ENCODE measurements around the gene ACSS2.
A peak's percentile ranks its signal among the peaks of the same experiment; 100 is the strongest.

ACSS2 gene

DNA sequence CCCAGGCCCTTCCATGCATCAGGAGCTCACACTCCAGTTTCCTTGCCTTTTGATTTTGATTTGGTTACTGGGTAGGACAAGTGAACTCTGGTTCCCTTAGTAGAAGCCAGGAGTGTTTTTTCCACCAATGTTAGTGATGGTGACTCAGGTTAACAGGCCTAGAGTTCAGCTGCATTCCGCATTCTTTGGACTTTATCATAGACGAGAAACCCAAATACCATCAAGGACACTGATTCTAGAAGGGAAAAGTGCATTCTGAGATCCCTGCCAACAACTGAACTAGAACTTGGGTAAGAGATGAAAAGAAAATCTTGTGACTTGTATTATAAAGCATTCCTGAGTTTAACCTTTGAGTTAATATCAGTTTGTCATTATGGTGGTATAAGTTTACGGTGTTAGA lies 70.2 kb downstream of the ACSS2 start:
- DNase-seq (ENCODE audit: low read depth in 2 of 2) = no peak

- no peak for DNase-seq (ENCODE audit: low read depth in 2 of 2)
Observed at GRCh38 chr20:34947336-34947735, 70.9 kb downstream of the ACSS2 start.

- DNase-seq (ENCODE audit: low read depth in 2 of 2) = no peak
Observed at GRCh38 chr20:34948030-34948429, 71.6 kb downstream of the ACSS2 start.

- no peak for DNase-seq (ENCODE audit: low read depth in 2 of 2)
Observed at GRCh38 chr20:34949120-34949519, 72.7 kb downstream of the ACSS2 start.

DNA sequence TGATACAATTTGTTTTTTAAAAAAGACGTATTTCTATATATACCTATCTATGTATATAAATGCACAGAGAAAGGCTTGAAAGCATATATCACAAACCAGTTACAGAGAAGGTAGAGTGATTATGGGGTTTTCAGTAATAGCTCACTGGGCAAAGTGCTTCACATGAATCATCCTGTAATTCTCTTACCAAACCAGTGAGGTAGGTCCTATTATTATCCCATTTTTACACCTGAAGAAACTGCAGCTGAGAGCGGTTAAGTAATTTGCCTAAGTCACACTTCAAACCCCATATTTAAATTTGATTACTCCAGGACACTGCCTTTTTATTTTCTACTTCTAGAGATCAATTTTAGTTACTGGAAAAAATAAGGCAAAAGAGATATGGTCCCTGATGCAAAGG lies 74.8 kb downstream of the ACSS2 start:
- no peak for DNase-seq (ENCODE audit: low read depth in 2 of 2)

DNA sequence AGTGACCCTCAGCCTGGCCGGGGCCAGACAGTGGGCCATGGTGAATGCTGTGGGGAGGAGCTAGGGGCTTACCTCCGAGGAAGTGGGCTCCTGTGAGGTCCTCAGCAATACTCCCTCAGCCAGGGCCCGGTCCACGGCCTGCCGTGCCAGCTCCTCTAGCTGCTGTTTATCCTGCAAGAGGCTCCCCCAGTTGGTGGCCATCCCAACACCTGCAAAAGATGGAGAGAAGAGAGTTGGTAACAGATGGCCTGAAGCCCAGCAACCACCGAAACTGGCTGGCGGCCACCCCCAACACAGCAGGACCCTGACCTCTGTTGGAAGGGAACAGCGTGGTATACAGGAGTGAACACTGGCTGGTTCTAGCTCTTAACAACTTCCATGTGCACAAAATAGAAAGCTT lies 75.2 kb downstream of the ACSS2 start:
- DNase-seq (ENCODE audit: low read depth in 2 of 2) = no peak

DNA sequence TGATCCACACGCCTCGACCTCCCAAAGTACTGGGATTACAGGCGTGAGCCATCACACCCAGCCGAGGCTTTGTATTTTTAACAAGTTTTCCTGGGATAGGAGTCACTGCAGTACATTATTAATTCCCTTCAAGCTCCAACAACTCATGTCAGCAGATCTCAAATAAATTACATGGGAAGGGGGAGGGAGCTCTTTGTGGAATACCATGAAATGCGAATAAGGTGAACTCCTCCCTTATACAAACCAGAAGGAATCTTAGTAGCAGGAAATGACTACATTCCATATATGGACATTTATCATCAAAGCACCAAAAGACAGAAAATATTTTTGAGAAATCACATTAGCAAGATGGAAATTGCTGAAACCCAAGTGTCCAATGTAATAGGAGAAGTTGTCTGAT lies 76.3 kb downstream of the ACSS2 start:
- no peak for DNase-seq (ENCODE audit: low read depth in 2 of 2)

DNA sequence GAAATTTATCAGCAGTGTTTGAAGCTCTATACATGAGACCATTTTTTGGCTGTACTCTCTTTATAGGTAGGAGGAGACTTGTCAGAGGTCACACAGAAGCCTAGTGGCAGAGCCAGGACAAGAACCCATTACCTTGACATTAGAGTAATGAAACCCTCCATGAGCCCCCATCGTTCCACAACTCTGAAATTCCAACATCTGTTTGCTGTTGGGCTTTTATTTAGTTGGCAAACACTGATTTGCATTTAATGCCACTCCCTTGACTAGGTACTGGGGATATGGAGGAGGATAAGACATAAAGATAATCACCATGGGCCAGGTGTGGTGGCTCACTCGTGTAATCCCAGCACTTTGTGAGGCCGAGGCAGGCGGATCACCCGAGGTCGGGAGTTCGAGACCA lies 77.5 kb downstream of the ACSS2 start:
- DNase-seq (ENCODE audit: low read depth in 2 of 2) = no peak

DNA sequence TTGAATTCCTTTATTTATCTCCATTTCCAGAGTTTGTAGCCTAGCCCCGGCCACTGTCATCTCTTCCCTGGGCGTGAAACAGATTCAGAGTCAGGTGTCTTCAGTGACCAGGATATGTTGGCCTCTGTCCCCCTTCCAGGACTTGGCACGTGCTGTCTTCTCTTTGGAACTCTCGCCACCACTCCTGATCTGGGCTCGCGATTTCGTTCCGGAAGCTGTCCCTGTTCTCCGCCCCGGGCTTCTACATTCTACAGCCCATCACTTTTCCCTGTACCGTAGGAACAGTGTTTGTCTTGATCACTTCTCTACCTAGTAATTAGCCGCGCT lies 78.5 kb downstream of the ACSS2 start:
- DNase-seq (ENCODE audit: low read depth in 2 of 2) = no peak

DNA sequence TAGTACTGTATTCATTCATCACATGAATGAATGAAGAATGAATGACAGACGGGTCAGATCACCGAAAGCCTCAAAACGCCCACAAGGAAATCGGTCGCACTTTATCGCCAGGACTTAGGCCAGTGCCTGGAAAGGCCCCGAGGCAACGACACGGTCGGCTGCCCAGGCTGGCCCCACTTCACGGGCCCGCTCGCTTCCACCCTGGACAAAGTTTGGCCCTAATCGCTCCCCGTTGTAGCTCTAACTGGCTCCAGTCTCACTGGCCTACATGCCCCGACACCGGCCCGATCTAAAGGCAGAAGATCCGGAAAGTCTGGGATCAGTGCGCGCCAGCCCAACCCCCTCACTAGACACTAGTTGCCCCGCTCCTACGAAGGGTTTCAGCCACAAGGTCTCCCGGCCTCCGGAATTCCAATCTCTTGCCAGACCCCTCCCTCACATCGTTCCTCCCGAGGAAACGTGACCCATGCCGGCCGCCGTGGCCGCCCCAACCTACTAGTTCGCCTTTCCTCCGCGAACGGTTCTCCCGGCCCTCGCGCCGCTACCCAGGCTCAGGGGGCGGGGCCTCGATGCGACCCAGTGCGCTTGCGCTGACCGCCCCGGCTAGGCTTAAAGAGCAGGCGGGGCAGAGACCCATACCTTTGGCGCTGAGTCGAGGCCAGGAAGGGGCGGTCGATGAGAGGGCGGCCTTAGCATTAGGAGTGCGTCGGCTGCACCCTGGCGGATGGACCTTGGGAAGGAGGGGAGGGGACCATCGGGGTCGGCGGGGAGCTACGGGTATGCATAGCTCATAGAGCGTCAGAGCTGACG lies 79.0 kb downstream of the ACSS2 start, which contains the start of the genes GSS and MYH7B:
Gene GSS (minus strand): TSS at position 576 of the 810 bp plus-strand sequence. CDS start 3,954 bp downstream, outside the sequence.
Gene MYH7B (plus strand): TSS at position 638 of the 810 bp plus-strand sequence. CDS start 22,138 bp downstream, outside the sequence.
- DNase-seq (ENCODE audit: low read depth in 2 of 2) = peak; percentile 94 to 98

DNA sequence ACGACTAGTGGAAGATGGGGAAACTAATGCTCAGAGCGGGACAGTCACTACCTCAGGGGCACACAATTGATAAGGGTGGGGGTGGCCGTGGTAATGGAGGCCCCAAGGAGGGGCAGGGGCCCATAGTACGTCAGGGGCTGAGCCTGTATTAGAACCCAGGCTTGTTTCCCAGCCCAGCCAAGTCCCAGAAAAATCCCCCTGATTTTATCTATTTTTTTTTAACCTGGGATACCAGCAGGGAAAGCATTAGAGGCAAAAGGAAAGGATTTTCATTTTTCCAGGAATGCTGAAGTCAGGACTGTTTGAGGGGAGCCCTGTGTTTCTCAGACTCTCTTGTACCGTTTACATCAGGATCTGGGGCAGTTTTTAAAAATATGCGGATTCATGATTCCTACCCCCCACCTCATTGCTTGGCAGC lies 79.6 kb downstream of the ACSS2 start:
- DNase-seq (ENCODE audit: low read depth in 2 of 2) = no peak

GRCh38 chr20:34956751-34957472 lies 80.5 kb downstream of the ACSS2 start:
- DNase-seq (ENCODE audit: low read depth in 2 of 2) = no peak

DNA sequence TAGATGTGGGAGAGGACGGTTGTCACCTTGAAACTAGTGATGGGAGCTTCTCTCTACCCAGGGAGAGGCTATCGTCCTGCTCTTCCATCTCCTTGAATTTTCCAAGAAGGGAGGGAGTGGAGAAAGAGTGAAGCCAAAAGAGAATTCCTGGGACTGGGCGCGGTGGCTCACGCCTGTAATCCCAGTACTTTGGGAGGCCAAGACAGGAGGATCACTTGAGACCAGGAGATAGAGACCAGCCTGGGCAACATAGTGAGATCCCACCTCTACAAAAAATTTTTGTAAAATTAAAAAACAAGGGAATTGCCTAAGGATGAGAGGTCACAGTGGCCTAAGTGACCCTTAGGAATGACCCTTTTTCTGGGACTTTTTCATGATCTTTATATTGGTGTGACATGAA lies 88.1 kb downstream of the ACSS2 start:
- DNase-seq (ENCODE audit: low read depth in 2 of 2) = no peak

- no peak for DNase-seq (ENCODE audit: low read depth in 2 of 2)
Observed at GRCh38 chr20:34965051-34965450, 88.6 kb downstream of the ACSS2 start.

DNA sequence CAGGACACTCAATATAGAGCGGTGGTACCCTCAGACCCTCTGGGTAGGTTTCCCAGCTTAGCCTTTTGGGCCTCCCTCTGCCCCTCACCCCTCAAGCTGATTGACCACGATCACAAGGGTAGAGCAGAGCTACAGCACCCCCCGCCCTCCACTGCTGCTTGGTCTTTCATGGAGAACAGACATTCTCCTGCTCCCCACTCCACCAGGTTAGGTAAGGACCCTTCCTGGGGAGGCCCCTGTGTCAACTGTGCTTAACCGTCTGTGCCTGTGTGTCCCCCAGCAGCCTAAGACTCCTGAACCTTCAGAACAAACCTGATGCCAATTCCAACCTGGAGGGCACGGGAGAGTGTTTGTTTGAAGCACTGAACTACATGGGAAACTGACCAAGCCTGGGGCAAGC lies 91.0 kb downstream of the ACSS2 start:
- DNase-seq (ENCODE audit: low read depth in 2 of 2) = no peak

GRCh38 chr20:34968042-34968775 lies 91.8 kb downstream of the ACSS2 start:
- no peak for DNase-seq (ENCODE audit: low read depth in 2 of 2)

DNA sequence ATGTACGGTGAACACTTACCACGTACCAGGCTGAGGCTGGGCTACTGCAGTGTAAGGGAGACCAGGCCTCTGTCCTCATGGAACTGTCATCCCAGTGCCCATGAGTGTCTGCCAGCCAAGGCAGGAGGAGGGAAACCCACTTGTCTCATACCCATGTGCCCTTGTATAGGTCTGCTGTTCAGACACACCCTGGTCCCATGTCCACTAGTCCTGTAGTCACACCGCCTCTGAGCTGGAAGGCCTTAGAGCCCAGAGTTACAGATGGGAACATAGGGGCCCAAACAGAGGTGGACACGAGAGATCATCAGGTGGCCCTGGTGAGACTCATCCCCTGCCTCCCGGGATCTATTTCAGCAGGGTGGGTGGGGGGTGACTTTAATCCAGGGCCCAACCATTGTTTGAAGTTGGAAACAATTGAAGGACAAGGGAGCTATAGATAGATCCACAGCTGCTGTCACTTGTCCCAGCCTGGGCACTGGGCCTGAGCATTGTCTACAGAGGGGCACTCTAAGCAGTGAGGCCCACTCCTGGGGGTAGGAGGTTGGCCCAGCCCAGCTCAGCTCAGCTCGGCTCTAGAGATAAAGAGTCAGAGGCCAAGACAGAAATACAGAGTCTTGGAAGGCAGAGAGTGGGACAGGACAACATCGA lies 93.9 kb downstream of the ACSS2 start:
- DNase-seq (ENCODE audit: low read depth in 2 of 2) = no peak

GRCh38 chr20:34970846-34971560 lies 94.6 kb downstream of the ACSS2 start:
- no peak for DNase-seq (ENCODE audit: low read depth in 2 of 2)

GRCh38 chr20:34971561-34972235 lies 95.3 kb downstream of the ACSS2 start:
- DNase-seq (ENCODE audit: low read depth in 2 of 2) = no peak

DNA sequence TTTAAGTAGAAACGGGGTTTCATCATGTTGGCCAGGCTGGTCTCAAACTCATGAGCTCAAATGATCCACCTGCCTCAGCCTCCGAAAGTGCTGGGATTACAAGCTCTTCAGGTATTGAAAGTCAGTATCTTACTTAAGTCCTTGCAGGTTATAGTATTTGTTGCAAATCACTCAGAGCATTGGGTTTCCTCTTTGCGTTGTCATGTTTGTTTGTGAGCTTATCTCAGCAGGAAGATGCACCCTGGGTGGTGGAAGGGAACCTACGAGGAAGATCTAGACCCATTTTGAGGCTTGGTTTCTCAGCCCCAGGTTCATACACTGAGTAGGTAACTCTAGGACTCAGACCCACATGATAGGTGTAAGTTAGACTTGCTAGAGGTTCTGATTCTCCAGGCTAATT lies 97.8 kb downstream of the ACSS2 start:
- no peak for DNase-seq (ENCODE audit: low read depth in 2 of 2)

DNA sequence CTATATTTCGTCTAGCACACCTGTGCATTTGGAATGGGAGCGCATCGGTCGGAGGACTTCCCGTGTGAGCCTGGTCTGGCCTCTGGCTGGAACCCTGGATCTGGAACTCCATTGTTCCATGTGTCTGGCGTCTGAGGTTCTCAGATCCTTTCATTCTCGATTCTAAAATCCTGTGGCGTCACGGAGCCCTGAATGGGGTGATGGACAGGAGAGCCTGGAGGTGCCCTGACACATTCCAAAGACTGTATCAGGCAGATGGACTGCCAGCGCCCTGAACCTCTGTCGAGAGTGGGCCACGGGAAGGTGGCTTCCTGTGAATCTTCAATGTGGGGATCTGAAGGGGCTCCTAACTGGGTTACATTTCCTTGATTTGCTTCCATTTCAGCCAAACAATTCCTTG lies 99.9 kb downstream of the ACSS2 start:
- DNase-seq (ENCODE audit: low read depth in 2 of 2) = no peak

Measured in stimulated activated CD4-positive, alpha-beta T cell treated with anti-CD3 and anti-CD28 coated beads, Interleukin-15, amount 100 ng/mL, for 48 hours (primary cell).